Measurements from ENCODE around the gene SLIT3. TPM values are rescaled to one million over a fixed set of nuclear protein-coding genes. Genes with fewer than 3 reads are reported as not detected.

SLIT3 gene
- total RNA-seq, 1 donor from 2014 or later, result 3.2 TPM

GRCh38 chr5:168931638-168932345 lies 369.1 kb downstream of the SLIT3 start:
- no peaks in the 10 kb centered on the region for H3K4me1 Mint-ChIP-seq (ENCODE audit: unreplicated experiment)
- H3K4me3 Mint-ChIP-seq (ENCODE audit: unreplicated experiment), result no peak overlapping the region
- TF ChIP-seq CTCF (IDR thresholded peaks at IDR 0.05; ENCODE audit: unreplicated experiment), result no peak
- no peak overlapping the region for H3K27ac Mint-ChIP-seq (ENCODE audit: unreplicated experiment)
- DNase-seq (ENCODE audit: low spot score), result no peak
- no peaks in the 10 kb centered on the region for H3K27me3 Mint-ChIP-seq (ENCODE audit: unreplicated experiment)
- no peaks in the 10 kb centered on the region for H3K9me3 Mint-ChIP-seq (ENCODE audit: unreplicated experiment)
- no peaks in the 10 kb centered on the region for H3K36me3 Mint-ChIP-seq (ENCODE audit: low read depth, unreplicated experiment)

GRCh38 chr5:168929656-168930055 lies 371.3 kb downstream of the SLIT3 start:
- Mint-ChIP-seq H3K36me3 (ENCODE audit: low read depth, unreplicated experiment) (no peaks in the 10 kb centered on the region), H3K9me3 (ENCODE audit: unreplicated experiment) (no peaks in the 10 kb centered on the region), H3K4me3 (ENCODE audit: unreplicated experiment) (no peak overlapping the region), H3K4me1 (ENCODE audit: unreplicated experiment) (no peaks in the 10 kb centered on the region), H3K27ac (ENCODE audit: unreplicated experiment) (no peak overlapping the region), H3K27me3 (ENCODE audit: unreplicated experiment) (no peaks in the 10 kb centered on the region)
- TF ChIP-seq CTCF (IDR thresholded peaks at IDR 0.05; ENCODE audit: unreplicated experiment), result no peak
- DNase-seq (ENCODE audit: low spot score), result no peak

- no peaks in the 10 kb centered on the region for H3K9me3 Mint-ChIP-seq (ENCODE audit: unreplicated experiment)
- no peak for TF ChIP-seq CTCF (IDR thresholded peaks at IDR 0.05; ENCODE audit: unreplicated experiment)
- no peaks in the 10 kb centered on the region for H3K27me3 Mint-ChIP-seq (ENCODE audit: unreplicated experiment)
- no peaks in the 10 kb centered on the region for H3K36me3 Mint-ChIP-seq (ENCODE audit: low read depth, unreplicated experiment)
- H3K27ac Mint-ChIP-seq (ENCODE audit: unreplicated experiment), result no peak overlapping the region
- H3K4me1 Mint-ChIP-seq (ENCODE audit: unreplicated experiment), result no peaks in the 10 kb centered on the region
- no peak for DNase-seq (ENCODE audit: low spot score)
- H3K4me3 Mint-ChIP-seq (ENCODE audit: unreplicated experiment), result no peak overlapping the region
Observed at GRCh38 chr5:168925160-168925559, 375.8 kb downstream of the SLIT3 start.

- no peak for TF ChIP-seq CTCF (IDR thresholded peaks at IDR 0.05; ENCODE audit: unreplicated experiment)
- no peak for DNase-seq (ENCODE audit: low spot score)
- H3K27ac Mint-ChIP-seq (ENCODE audit: unreplicated experiment), result no peak overlapping the region
- no peaks in the 10 kb centered on the region for H3K27me3 Mint-ChIP-seq (ENCODE audit: unreplicated experiment)
- H3K4me1 Mint-ChIP-seq (ENCODE audit: unreplicated experiment), result no peaks in the 10 kb centered on the region
- H3K36me3 Mint-ChIP-seq (ENCODE audit: low read depth, unreplicated experiment), result no peaks in the 10 kb centered on the region
- no peak overlapping the region for H3K4me3 Mint-ChIP-seq (ENCODE audit: unreplicated experiment)
- no peaks in the 10 kb centered on the region for H3K9me3 Mint-ChIP-seq (ENCODE audit: unreplicated experiment)
Observed at GRCh38 chr5:168921147-168921866, 379.6 kb downstream of the SLIT3 start.
